ENCODE data around the gene CALB2.

GRCh38 chr16:71387045-71387871 is 28.7 kb downstream of the CALB2 start:
- TF ChIP-seq CTCF (IDR thresholded peaks at IDR 0.05; ENCODE audit: poor library complexity, severe bottlenecking) (no peak), EZH2 (IDR thresholded peaks at IDR 0.05; ENCODE audit: borderline replicate concordance, insufficient read depth, low read length, poor library complexity, severe bottlenecking) (no peak), POLR2AphosphoS5 (IDR thresholded peaks at IDR 0.05) (no peak), MXI1 (conservative IDR thresholded peaks at IDR 0.05; ENCODE audit: poor library complexity, severe bottlenecking) (no peak), RAD21 (conservative IDR thresholded peaks at IDR 0.05) (no peak), TAF1 (IDR thresholded peaks at IDR 0.05; ENCODE audit: low read depth) (no peak), EP300 (conservative IDR thresholded peaks at IDR 0.05; ENCODE audit: poor library complexity, severe bottlenecking) (no peak), SMC3 (conservative IDR thresholded peaks at IDR 0.05; ENCODE audit: poor library complexity) (no peak)

Measured in neural cell (in vitro differentiated cells).